Ishikawa (cell line): ENCODE measurements around the gene PRKAG1.

ENCODE experiments used
- CEBPB ChIP-seq: IDR thresholded peaks from 2 replicates; pipeline ENCODE4 v1.6.1; 2012
- CREB1 ChIP-seq: IDR thresholded peaks from 2 replicates; pipeline ENCODE4 v1.6.1; 2012; ENCODE audit warnings: low read depth
- EGR1 ChIP-seq: IDR thresholded peaks from 2 replicates; pipeline ENCODE4 v1.6.1; 2012
- EP300 ChIP-seq: IDR thresholded peaks from 2 replicates; pipeline ENCODE4 v1.6.1; 2012; ENCODE audit warnings: borderline replicate concordance
- FOXM1 ChIP-seq: IDR thresholded peaks from 2 replicates; pipeline ENCODE4 v1.6.1; 2012; ENCODE audit warnings: low read depth, borderline replicate concordance
- MAX ChIP-seq: IDR thresholded peaks from 2 replicates; pipeline ENCODE4 v1.6.1; 2012
- NFIC ChIP-seq: IDR thresholded peaks from 2 replicates; pipeline ENCODE4 v1.6.1; 2012
- RAD21 ChIP-seq: IDR thresholded peaks from 2 replicates; pipeline ENCODE4 v1.6.1; 2012; ENCODE audit warnings: low read depth
- REST ChIP-seq: IDR thresholded peaks from 2 replicates; pipeline ENCODE4 v1.6.1; 2012; ENCODE audit warnings: low read depth, mild to moderate bottlenecking
- TAF1 ChIP-seq: IDR thresholded peaks from 2 replicates; pipeline ENCODE4 v1.6.1; 2012; ENCODE audit warnings: low read depth, mild to moderate bottlenecking
- TCF12 ChIP-seq: IDR thresholded peaks from 2 replicates; pipeline ENCODE4 v1.6.1; 2012; ENCODE audit warnings: low read depth
- TEAD4 ChIP-seq: IDR thresholded peaks from 2 replicates; pipeline ENCODE4 v1.6.1; 2012
- USF1 ChIP-seq: IDR thresholded peaks from 2 replicates; pipeline ENCODE4 v1.6.1; 2012
- YY1 ChIP-seq: IDR thresholded peaks from 2 replicates; pipeline ENCODE4 v1.6.1; 2012; ENCODE audit warnings: low read depth
- ZBTB7A ChIP-seq: IDR thresholded peaks from 2 replicates; pipeline ENCODE4 v1.6.1; 2012; ENCODE audit warnings: low read depth

The PRKAG1 gene

GRCh38 chr12:49022558-49023178 is 4.1 kb upstream of the PRKAG1 start:
- TF ChIP-seq FOXM1 = no peak

DNA sequence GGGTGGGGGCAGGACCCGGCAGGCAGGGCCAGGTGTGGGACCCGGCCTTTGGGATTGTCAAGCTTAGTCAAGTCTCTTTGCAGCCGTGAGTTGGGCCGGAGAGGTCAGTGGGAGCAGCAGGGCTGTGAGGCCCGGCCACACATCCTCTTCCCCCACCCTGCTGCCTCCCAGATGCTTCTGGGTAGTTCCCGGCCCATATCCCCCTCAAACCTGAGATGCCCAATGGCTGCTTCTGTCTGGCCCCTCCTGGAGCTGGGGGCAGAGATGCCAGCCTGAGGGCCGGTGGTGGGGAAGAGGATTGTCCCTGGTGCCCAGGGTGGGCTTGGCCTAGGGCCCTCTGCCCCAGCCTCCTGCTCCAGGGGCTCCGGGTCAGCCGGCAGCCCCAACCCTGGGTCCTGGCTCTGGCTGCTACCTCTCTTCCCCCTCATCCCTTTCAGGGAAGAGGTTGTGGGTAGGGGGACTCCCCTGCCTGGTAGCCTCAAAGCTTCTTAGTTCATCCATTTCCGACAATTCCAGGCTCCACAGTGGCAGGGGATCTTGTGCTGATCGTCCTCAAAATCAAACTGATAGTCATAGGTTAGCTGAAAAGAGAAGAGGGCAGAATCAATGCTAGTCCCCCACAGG is 2.8 kb upstream of the PRKAG1 start:
- no peak for TF ChIP-seq EP300
- TF ChIP-seq ZBTB7A = no peak
- no peak for TF ChIP-seq RAD21
- TF ChIP-seq EGR1 = no peak
- TF ChIP-seq MAX = no peak
- TF ChIP-seq CEBPB = no peak
- no peak for TF ChIP-seq YY1
- no peak for TF ChIP-seq REST

- TF ChIP-seq CREB1 = no peak
- TF ChIP-seq TEAD4 = no peak
- no peak for TF ChIP-seq EP300
These were observed 1.9 kb upstream of the PRKAG1 start for GRCh38 chr12:49020441-49020840.

GRCh38 chr12:49019443-49020324 is 1.1 kb upstream of the PRKAG1 start:
- TF ChIP-seq TAF1 (no peak), EP300 (no peak), EGR1 (no peak), CREB1 (no peak), MAX (no peak), TCF12 (no peak), ZBTB7A (no peak), CEBPB (no peak), FOXM1 (no peak), TEAD4 (no peak), NFIC (no peak)

GRCh38 chr12:49019120-49019430 is 499 bp upstream of the PRKAG1 start:
- TF ChIP-seq EGR1 = no peak
- no peak for TF ChIP-seq TEAD4
- no peak for TF ChIP-seq NFIC
- no peak for TF ChIP-seq TAF1
- TF ChIP-seq YY1 = no peak
- no peak for TF ChIP-seq REST
- TF ChIP-seq USF1 = no peak
- TF ChIP-seq CREB1 = no peak
- TF ChIP-seq FOXM1 = no peak
- no peak for TF ChIP-seq CEBPB
- no peak for TF ChIP-seq EP300
- no peak for TF ChIP-seq TCF12
- no peak for TF ChIP-seq MAX
- TF ChIP-seq ZBTB7A = no peak; the same call in 1 of the 2 replicates
- no peak for TF ChIP-seq RAD21

DNA sequence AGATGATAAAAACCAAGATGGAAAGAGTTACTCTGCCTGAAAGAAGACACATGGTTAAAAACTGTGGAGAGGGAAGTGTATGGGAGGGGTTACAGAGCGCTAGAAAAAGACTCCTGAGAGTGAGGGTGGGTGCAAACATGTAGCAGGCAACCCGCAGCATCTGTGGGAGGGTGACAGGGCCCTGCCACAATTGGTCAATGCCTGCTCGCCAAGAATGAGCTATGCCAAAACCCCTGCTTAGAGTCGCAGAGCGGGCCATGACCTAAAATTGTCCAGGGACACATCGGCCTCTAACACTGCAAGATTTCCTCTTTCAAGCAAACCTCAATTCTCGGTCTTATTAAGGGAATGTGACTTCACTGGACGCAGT is 700 bp downstream of the PRKAG1 start:
- TF ChIP-seq CEBPB (no peak), TEAD4 (no peak), MAX (no peak; the same call in 1 of the 2 replicates), YY1 (no peak), EP300 (no peak), REST (no peak), USF1 (no peak), TCF12 (no peak), TAF1 (no peak)
